GM12878 (cell line): ENCODE results near the gene PLK2. TPM values are rescaled to one million over a fixed set of nuclear protein-coding genes. Genes with fewer than 3 reads are reported as not detected.

Experiments
- ATAC-seq: fragments of 200-7000 bp; cut with Tn5 transposase; 3 replicates; pipeline ENCODE4 v1.9.1; 2020; ENCODE audit warnings: mild to moderate bottlenecking, moderate library complexity
- BruUV-seq: library from RNA; stranded (reverse); fragments of 400-500 nt; replicated peaks from 2 replicates; lab custom pipeline; 2021; lab: Mats Ljungman, UMichigan
- CTCF ChIA-PET: fragments of 300-600 bp; sonication (Branson Sonifier 250); formaldehyde crosslinking; extraction: SDS; loops from one replicate; lab custom pipeline; 2021; ENCODE audit warnings: inconsistent platforms; lab: Yijun Ruan, JAX
- POLR2A ChIA-PET: fragments of 350-600 bp; formaldehyde crosslinking; extraction: SDS; loops from one replicate; lab custom pipeline; 2021; ENCODE audit warnings: inconsistent platforms; lab: Charles Lee
- RAD21 ChIA-PET: fragments of 300-600 bp; sonication (Branson Sonifier 250); formaldehyde crosslinking; loops from one replicate; lab custom pipeline; 2023; ENCODE audit warnings: antibody characterized with exemption; ENCODE audit not compliant: unreplicated experiment; lab: Charles Lee
- SMC1A ChIA-PET: fragments of 300-600 bp; sonication (Branson Sonifier 250); formaldehyde crosslinking; loops from one replicate; lab custom pipeline; 2023; ENCODE audit not compliant: unreplicated experiment, uncharacterized antibody; lab: Charles Lee
- DNase-seq: peaks from one replicate; pipeline ENCODE4 v3.0.0-alpha.2; 2011; ENCODE audit warnings: low read depth, low spot score
- FAIRE-seq: peaks from 3 replicates; lab custom pipeline; 2011; peaks lifted over from hg19 to GRCh38; lab: Jason Lieb, UNC
- H2AFZ ChIP-seq: 2 replicates; pipeline ENCODE4 v1.6.0; 2011; ENCODE audit warnings: low read depth, low read length, control low read depth; ENCODE audit not compliant: control insufficient read depth
- H3K27ac ChIP-seq: 2 replicates; pipeline ENCODE4 v1.5.1; 2011; ENCODE audit warnings: control low read depth; ENCODE audit not compliant: control insufficient read depth, insufficient read depth
- H3K27me3 ChIP-seq, 2 experiments: replicated peaks in 1 of 2; 2 replicates each; pipeline versions ENCODE4 v1.6.0 to v1.6.1; 2011; ENCODE audit warnings: low read length in 1 of 2; ENCODE audit not compliant: control insufficient read depth in 2 of 2, insufficient read depth in 2 of 2
- H3K36me3 ChIP-seq, 2 experiments: 2 replicates each; pipeline ENCODE4 v1.5.1; 2011; ENCODE audit warnings: low read length in 1 of 2; ENCODE audit not compliant: control insufficient read depth in 2 of 2, insufficient read depth in 2 of 2
- H3K4me1 ChIP-seq: 2 replicates; pipeline ENCODE4 v1.6.1; 2011; ENCODE audit warnings: mild to moderate bottlenecking, low read length, moderate library complexity, mixed read lengths; ENCODE audit not compliant: control insufficient read depth, insufficient read depth
- H3K4me2 ChIP-seq: 2 replicates; pipeline ENCODE4 v1.6.0; 2011; ENCODE audit warnings: control low read depth; ENCODE audit not compliant: control insufficient read depth, insufficient read depth
- H3K4me3 ChIP-seq: fragments of 200-600 bp; sonication (generic); 2 replicates; pipeline ENCODE4 v1.5.1; 2016
- H3K79me2 ChIP-seq: 2 replicates; pipeline ENCODE4 v1.6.0; 2011; ENCODE audit warnings: low read length; ENCODE audit not compliant: control insufficient read depth, insufficient read depth
- H3K9ac ChIP-seq: 2 replicates; pipeline ENCODE4 v1.8.0; 2011; ENCODE audit warnings: low read length, control low read depth, mixed read lengths; ENCODE audit not compliant: control insufficient read depth, insufficient read depth
- H3K9me3 ChIP-seq: replicated peaks from 3 replicates; pipeline ENCODE4 v1.5.1; 2011; ENCODE audit warnings: mild to moderate bottlenecking, low read length; ENCODE audit not compliant: control insufficient read depth, insufficient read depth
- H4K20me1 ChIP-seq: 2 replicates; pipeline ENCODE4 v1.6.0; 2011; ENCODE audit not compliant: control insufficient read depth, insufficient read depth
- IKZF2 ChIP-seq, 2 experiments: fragments of 450-650 bp; IDR thresholded peaks; 2 replicates each; pipeline ENCODE4 v1.6.1; 2017; ENCODE audit warnings: mild to moderate bottlenecking in 2 of 2, moderate library complexity in 2 of 2
- RFX5 ChIP-seq: IDR thresholded peaks from 2 replicates; pipeline ENCODE4 v1.6.1; 2011; ENCODE audit warnings: low read depth, low read length, improper control_type of control experiment
- SMC3 ChIP-seq: IDR thresholded peaks from 2 replicates; pipeline ENCODE4 v1.6.1; 2011; ENCODE audit warnings: low read length, improper control_type of control experiment, borderline replicate concordance
- SREBF2 ChIP-seq: IDR thresholded peaks from 2 replicates; pipeline ENCODE4 v1.6.1; 2012; ENCODE audit warnings: mild to moderate bottlenecking, low read length
- ZNF207 ChIP-seq: fragments of 450-650 bp; IDR thresholded peaks from 2 replicates; pipeline ENCODE4 v1.6.1; 2014; ENCODE audit warnings: antibody characterized with exemption, mild to moderate bottlenecking, borderline replicate concordance
- WGBS: methylation state at CpG from one replicate; pipeline ENCODE4 v1.1.6; 2016; ENCODE audit warnings: low lambda C conversion rate; ENCODE audit not compliant: insufficient replicate concordance, insufficient coverage; ENCODE audit errors: missing lambda C conversion rate; 5-methylcytosine and 5-hydroxymethylcytosine counted together
- in situ Hi-C: fragments of 300-500 bp; cut with MboI; formaldehyde crosslinking; loops from 9 replicates; pipeline ENCODE4 v1.14.3; 2018; ENCODE audit warnings: mixed read lengths
- intact Hi-C: fragments of 100-400 bp; cut with micrococcal nuclease; formaldehyde crosslinking; loops from one replicate; pipeline ENCODE4 v1.14.2; 2022; ENCODE audit not compliant: unreplicated experiment
- polyA plus RNA-seq, 11 experiments: library from polyadenylated mRNA; depleted of rRNA in 4 of 11; unstranded in 6 of 11; stranded (reverse) in 5 of 11; fragments of >200 nt; fragmentation: Nextera tagmentation in 4 of 11; fragmentation: Illumina TruSeq in 1 of 11; extraction: Ambion mirVana in 4 of 11; extraction: Trizol in 1 of 11; gene quantifications; 1 replicate in 1 of 11; 2 replicates in 10 of 11; pipeline versions ENCODE4 v1.2.1 to v1.2.3, GENCODE V29; 2011 to 2016; ENCODE audit warnings: inconsistent platforms in 2 of 11, missing spikeins in 2 of 11, low read depth in 1 of 11
- total RNA-seq, 4 experiments: library from RNA; depleted of rRNA in 3 of 4; stranded (reverse); fragments of >200 nt in 3 of 4; fragmentation: Illumina TruSeq in 1 of 4; extraction: Trizol in 1 of 4; gene quantifications; 2 replicates each; pipeline versions ENCODE4 v1.2.1 to v1.2.3, GENCODE V29; 2013 to 2021
- TF ChIP-seq, protein P1 (sequence below), 3 experiments: IDR thresholded peaks in 2 of 3; conservative IDR thresholded peaks in 1 of 3; 2 replicates each; pipeline ENCODE4 v1.5.1; 2011; ENCODE audit warnings: low read depth in 3 of 3, low read length in 3 of 3, mild to moderate bottlenecking in 3 of 3, control low read depth in 2 of 3, moderate library complexity in 2 of 3, inconsistent platforms in 1 of 3, mixed read lengths in 1 of 3; ENCODE audit not compliant: control insufficient read depth in 2 of 3, insufficient read depth in 1 of 3; ENCODE audit errors: extremely low read depth in 1 of 3

PLK2 gene
- total and polyA plus RNA-seq, 10 of the 15 experiments (the other 5 are each of a cell fraction or from before 2014, with no cell fraction given): 0.07 to 3.9 (median 0.52) TPM

DNA sequence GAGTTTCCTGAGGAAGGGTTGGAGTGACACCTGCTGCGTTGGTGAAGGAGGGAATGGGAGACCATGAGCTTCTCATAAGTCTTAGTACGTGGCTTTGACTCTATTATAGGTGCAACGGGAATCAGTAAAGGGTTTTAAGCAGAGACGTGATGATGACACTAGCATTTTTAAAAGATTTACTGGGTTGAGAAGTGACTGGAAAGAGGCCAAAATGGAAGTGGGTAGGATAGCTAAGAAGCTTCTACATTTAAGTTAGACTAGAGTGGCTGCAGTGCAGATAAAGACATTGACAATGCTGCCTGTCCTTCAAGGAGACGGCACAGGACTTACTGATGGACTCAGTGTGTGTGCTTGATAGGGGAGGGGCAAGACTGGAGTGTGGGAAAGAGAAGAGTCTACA is 37.5 kb upstream of the PLK2 start:
- in situ Hi-C loops: no loop called here

DNA sequence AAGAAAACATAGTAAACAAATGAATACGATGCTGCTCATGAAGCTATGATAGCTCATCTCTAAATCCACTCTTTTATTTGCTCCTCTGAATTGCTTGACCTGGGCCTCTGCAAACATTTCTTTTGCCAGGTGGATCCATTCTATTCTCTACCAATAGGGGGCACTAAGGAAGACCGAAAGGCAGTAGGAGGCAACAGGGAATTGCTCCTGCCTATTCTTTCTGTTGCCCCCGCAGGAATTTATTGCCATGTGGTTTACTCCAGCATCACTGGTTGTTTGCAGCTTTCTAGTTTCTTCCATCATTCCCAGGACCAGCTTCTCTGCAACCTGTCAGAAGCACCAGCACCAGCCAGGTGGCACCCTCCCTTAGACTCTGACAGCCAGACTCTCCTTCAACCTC is 36.6 kb upstream of the PLK2 start:
- no peaks in the 10 kb centered on the region for H3K79me2 ChIP-seq
- ChIA-PET SMC1A (interaction anchor here (0.8 to 5.0 kb wide), 3 partner anchors 9 to 353 kb away, joined by 3 to 28 read pairs (median 6); no protein-coding TSS in a partner anchor), RAD21 (interaction anchor here (1.8 kb wide), 1 partner anchor 352 kb away, joined by 6 read pairs; no protein-coding TSS in a partner anchor)
- no peak overlapping the region for H3K27ac ChIP-seq
- ATAC-seq (no peak), FAIRE-seq (no peak)
- 19% methylated on average over 3 of the region's 3 CpGs for WGBS
- H3K4me2 ChIP-seq: no peak overlapping the region
- H2AFZ ChIP-seq: no peak overlapping the region
- no TSS peak for BruUV-seq
- TF ChIP-seq, protein P1, sequence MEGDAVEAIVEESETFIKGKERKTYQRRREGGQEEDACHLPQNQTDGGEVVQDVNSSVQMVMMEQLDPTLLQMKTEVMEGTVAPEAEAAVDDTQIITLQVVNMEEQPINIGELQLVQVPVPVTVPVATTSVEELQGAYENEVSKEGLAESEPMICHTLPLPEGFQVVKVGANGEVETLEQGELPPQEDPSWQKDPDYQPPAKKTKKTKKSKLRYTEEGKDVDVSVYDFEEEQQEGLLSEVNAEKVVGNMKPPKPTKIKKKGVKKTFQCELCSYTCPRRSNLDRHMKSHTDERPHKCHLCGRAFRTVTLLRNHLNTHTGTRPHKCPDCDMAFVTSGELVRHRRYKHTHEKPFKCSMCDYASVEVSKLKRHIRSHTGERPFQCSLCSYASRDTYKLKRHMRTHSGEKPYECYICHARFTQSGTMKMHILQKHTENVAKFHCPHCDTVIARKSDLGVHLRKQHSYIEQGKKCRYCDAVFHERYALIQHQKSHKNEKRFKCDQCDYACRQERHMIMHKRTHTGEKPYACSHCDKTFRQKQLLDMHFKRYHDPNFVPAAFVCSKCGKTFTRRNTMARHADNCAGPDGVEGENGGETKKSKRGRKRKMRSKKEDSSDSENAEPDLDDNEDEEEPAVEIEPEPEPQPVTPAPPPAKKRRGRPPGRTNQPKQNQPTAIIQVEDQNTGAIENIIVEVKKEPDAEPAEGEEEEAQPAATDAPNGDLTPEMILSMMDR (IDR thresholded peaks at IDR 0.05 in 2 of 3, conservative IDR thresholded peaks at IDR 0.05 in 1 of 3; ENCODE audit: control insufficient read depth in 2 of 3, extremely low read depth in 1 of 3, insufficient read depth in 1 of 3, low read depth in 3 of 3, low read length in 3 of 3): 0 out of 6 replicates have a peak, but pooled peaks of 2 of the 3 experiments have one; percentile 2 to 11
- TF ChIP-seq SMC3 (0 out of 2 replicates have a peak, but pooled peaks have one; percentile 14), RFX5 (no peak), ZNF207 (no peak)
- TF ChIP-seq, all 136 proteins: peak for 2
- Histone ChIP-seq H3K4me1 (no peaks in the 10 kb centered on the region), H3K36me3 (no peaks in the 10 kb centered on the region), H3K27me3 (no peaks in the 10 kb centered on the region; a peak in 1 of 4 replicates), H4K20me1 (no peaks in the 10 kb centered on the region), H3K9ac (no peak overlapping the region), H3K9me3 (no peaks in the 10 kb centered on the region), H3K4me3 (no peak overlapping the region)
- in situ Hi-C loops: no loop called here
- intact Hi-C loops: no loop called here
- no peak for DNase-seq
- POLR2A ChIA-PET: no interaction called here
- CTCF ChIA-PET: interaction anchor here (1.0 to 4.8 kb wide), 7 partner anchors 11 to 360 kb away, joined by 3 to 73 read pairs (median 5); no protein-coding TSS in a partner anchor

More for the DNA sequence above, 37.5 kb upstream of the PLK2 start:
- H3K79me2 ChIP-seq: no peaks in the 10 kb centered on the region
- 30% methylated on average over 5 of the region's 5 CpGs for whole genome bisulfite sequencing
- no peaks in the 10 kb centered on the region; a peak in 1 of 4 replicates for H3K27me3 ChIP-seq
- ChIA-PET POLR2A (interaction anchor here (0.5 kb wide), 1 partner anchor 9 kb away, joined by 3 read pairs; no protein-coding TSS in a partner anchor), RAD21 (interaction anchor here (1.8 kb wide), 1 partner anchor 351 kb away, joined by 6 read pairs; no protein-coding TSS in a partner anchor), CTCF (interaction anchor here (1.0 to 4.8 kb wide), 5 partner anchors 36 to 359 kb away, joined by 3 to 73 read pairs (median 5); no protein-coding TSS in a partner anchor), SMC1A (interaction anchor here (0.6 to 5.0 kb wide), 5 partner anchors 8 to 352 kb away, joined by 3 to 28 read pairs (median 4); no protein-coding TSS in a partner anchor)
- H3K36me3 ChIP-seq: no peaks in the 10 kb centered on the region
- H3K4me3 ChIP-seq: no peak overlapping the region
- H3K4me2 ChIP-seq: no peak overlapping the region
- no TSS peak for BruUV-seq
- H4K20me1 ChIP-seq: no peaks in the 10 kb centered on the region
- intact Hi-C loops: no loop called here
- no peaks in the 10 kb centered on the region for H3K9me3 ChIP-seq
- no peak for TF ChIP-seq SREBF2
- TF ChIP-seq RFX5: no peak
- TF ChIP-seq IKZF2 (IDR thresholded peaks at IDR 0.05): no peak
- H3K4me1 ChIP-seq: no peaks in the 10 kb centered on the region
- FAIRE-seq (no peak), DNase-seq (no peak), ATAC-seq (no peak)
- no peak overlapping the region for H3K27ac ChIP-seq
- no peak overlapping the region for H2AFZ ChIP-seq
- H3K9ac ChIP-seq: no peak overlapping the region
